ENCODE results near the gene ZC3H18.

DNA sequence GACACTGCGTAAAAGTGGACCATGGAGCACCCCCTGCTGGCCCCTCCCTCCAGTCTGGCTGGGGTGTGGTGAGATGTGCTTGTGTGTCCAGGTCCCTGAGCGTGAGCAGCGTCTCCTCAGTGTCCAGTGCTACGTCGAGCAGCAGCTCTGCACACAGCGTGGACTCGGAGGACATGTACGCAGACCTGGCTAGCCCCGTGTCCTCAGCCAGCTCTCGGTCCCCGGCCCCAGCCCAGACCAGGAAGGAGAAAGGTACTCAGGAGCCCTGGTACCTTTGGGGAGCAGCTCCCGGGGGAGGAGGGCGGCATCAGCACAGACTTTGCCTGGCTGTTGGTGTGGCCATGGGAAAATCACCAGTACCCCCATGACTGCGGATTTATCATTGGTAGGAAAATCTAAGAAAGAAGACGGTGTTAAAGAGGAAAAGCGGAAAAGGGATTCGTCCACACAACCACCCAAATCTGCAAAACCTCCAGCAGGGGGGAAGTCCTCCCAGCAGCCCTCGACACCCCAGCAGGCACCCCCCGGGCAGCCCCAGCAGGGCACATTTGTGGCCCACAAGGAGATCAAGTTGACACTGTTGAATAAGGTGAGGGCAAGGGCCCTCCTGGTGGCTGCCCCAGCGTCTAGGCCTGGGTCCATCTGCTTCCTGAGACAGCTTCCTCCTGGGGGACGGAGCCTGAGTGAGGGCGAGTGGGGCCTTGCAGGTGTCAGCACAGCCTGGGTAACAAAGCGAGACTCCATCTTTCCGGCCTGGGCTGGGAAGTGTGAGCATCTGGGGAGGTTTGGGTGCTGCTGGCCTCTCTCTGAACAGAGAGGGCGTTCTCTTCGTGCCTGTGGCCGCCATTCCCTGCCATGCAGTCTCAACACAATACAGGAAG, 57.6 kb downstream of the ZC3H18 start:
- no peak for TF ChIP-seq YY1 (IDR thresholded peaks at IDR 0.05; ENCODE audit: insufficient read depth, insufficient read length)
- TF ChIP-seq ZNF274 (IDR thresholded peaks at IDR 0.05; ENCODE audit: low read depth, low read length) = no peak
- no peak for TF ChIP-seq SUZ12 (IDR thresholded peaks at IDR 0.05; ENCODE audit: extremely low read depth, insufficient read depth, insufficient read length)
